ENCODE results near the gene REV3L. TPM values are rescaled to one million over a fixed set of nuclear protein-coding genes. Genes with fewer than 3 reads are reported as not detected.
A peak's percentile ranks its signal among the peaks of the same experiment; 100 is the strongest.

REV3L gene
- total and polyA plus RNA-seq, 2 of the 13 experiments (the other 11 are each of a cell fraction or from before 2014, with no cell fraction given): 12.8 to 31.3 TPM

GRCh38 chr6:111474106-111474505, 8.9 kb downstream of the REV3L start:
- POLR2A ChIA-PET: interaction anchor here (1.7 kb wide), 1 partner anchor 10 kb away, joined by 8 read pairs; the partner anchor contains the start of gene REV3L
- FAIRE-seq: no peak
- TF ChIP-seq LBX2 (CRISPR knock-in tag; IDR thresholded peaks at IDR 0.05; ENCODE audit: borderline replicate concordance) (no peak), NCOA5 (CRISPR knock-in tag; IDR thresholded peaks at IDR 0.05) (no peak), PHB2 (IDR thresholded peaks at IDR 0.05; ENCODE audit: partially characterized antibody) (no peak), ERF (CRISPR knock-in tag; IDR thresholded peaks at IDR 0.05) (no peak), ZBTB44 (CRISPR knock-in tag; IDR thresholded peaks at IDR 0.05) (no peak), JUND (CRISPR knock-in tag; IDR thresholded peaks at IDR 0.05) (no peak), ZNF660 (CRISPR knock-in tag; IDR thresholded peaks at IDR 0.05; ENCODE audit: borderline replicate concordance, low read depth) (no peak), JUNB (CRISPR knock-in tag; IDR thresholded peaks at IDR 0.05; ENCODE audit: borderline replicate concordance) (no peak), ZBTB46 (CRISPR knock-in tag; IDR thresholded peaks at IDR 0.05; ENCODE audit: borderline replicate concordance) (no peak)

More at GRCh38 chr6:111474106-111474505, 8.9 kb downstream of the REV3L start:
- intact Hi-C loops (cut with micrococcal nuclease; ENCODE audit: unreplicated experiment) (no loop called here), in situ Hi-C loops (cut with HindIII; ENCODE audit: extremely low pct_ligation_motif_present, low pct_unique_long_range_greater_than_20kb) (no loop called here)
- H4K20me1 ChIP-seq (ENCODE audit: insufficient read depth, low read length): peaks cover 5% of the 10 kb centered on the region; the same call in 1 of the 2 replicates
- no peaks in the 10 kb centered on the region for H3K9me3 ChIP-seq (ENCODE audit: low read length)
- H3K36me3 ChIP-seq (replicated peaks in 1 of 2; ENCODE audit: control insufficient read depth in 1 of 2, insufficient read depth in 2 of 2, low read length in 2 of 2): peaks cover 2 to 3% of the 10 kb centered on the region in 2 experiments; a peak in 2 of 5 replicates
- H2AFZ ChIP-seq (ENCODE audit: low read length): no peak overlapping the region
- no peak overlapping the region for H3K4me3 ChIP-seq (replicated peaks in 1 of 3; ENCODE audit: insufficient read depth in 1 of 3, low read depth in 2 of 3, low read length in 3 of 3)
- H3K4me2 ChIP-seq (ENCODE audit: low read depth, low read length): no peak overlapping the region
- ATAC-seq (peak; percentile 51), DNase-seq (ENCODE audit: low spot score) (no peak)
- CTCF ChIA-PET (ENCODE audit: low intra/inter-chr PET ratio, low total read pairs): no interaction called here
- H3K9ac ChIP-seq (ENCODE audit: insufficient read depth, low read depth, low read length): no peak overlapping the region
- H3K4me1 ChIP-seq (ENCODE audit: insufficient read depth, low read length): peaks cover 31% of the 10 kb centered on the region
- H3K79me2 ChIP-seq (ENCODE audit: insufficient read depth, low read length): peaks cover 97% of the 10 kb centered on the region
- H3K27me3 ChIP-seq (ENCODE audit: control insufficient read depth in 1 of 2, insufficient read depth in 2 of 2, low read length in 2 of 2): no peaks in the 10 kb centered on the region
- no TSS peak for BruUV-seq (replicated peaks)
- WGBS (ENCODE audit: low lambda C conversion rate): 84% methylated on average over 4 of the region's 4 CpGs
- H3K27ac ChIP-seq (ENCODE audit: extremely low read length, insufficient read depth, low read length): no peak overlapping the region

Measured in HepG2 (cell line).